SK-MEL-5 (cell line): ENCODE measurements around the gene CDH15. TPM values are rescaled to one million over a fixed set of nuclear protein-coding genes. Genes with fewer than 3 reads are reported as not detected.
"Not testable (repeated sequence)": the region's sequence is repeated elsewhere in the genome, so short reads cannot be mapped to it uniquely, and the experiment has no call there.

Source experiments
- DNase-seq: peaks from one replicate; pipeline ENCODE4 v3.0.0-alpha.2; 2016; ENCODE audit warnings: low read depth, low spot score
- in situ Hi-C: cut with HindIII; loops from 2 replicates; pipeline ENCODE4 v1.10.0; 2016; ENCODE audit warnings: low sequenced_read_pairs, high pct_unique_total_duplicates, low pct_unique_long_range_greater_than_20kb
- total RNA-seq: library from RNA; depleted of rRNA; stranded (reverse); fragments of >200 nt; shearing (Covaris generic); gene quantifications from 2 replicates; pipeline ENCODE4 v1.2.3, GENCODE V29; 2014

The CDH15 gene
- total RNA-seq, 1 experiment from 2014 or later, result not detected

- DNase-seq, result no peak
- in situ Hi-C loops, result no loop called here
These were observed 18.8 kb downstream of the CDH15 start for GRCh38 chr16:89190150-89190958.

- in situ Hi-C loops, result no loop called here
- DNase-seq, result no peak
These were observed 19.7 kb downstream of the CDH15 start for GRCh38 chr16:89191033-89191900.

- in situ Hi-C loops, result no loop called here
- no peak for DNase-seq
These were observed 20.3 kb downstream of the CDH15 start for GRCh38 chr16:89191901-89192185.

GRCh38 chr16:89192186-89192955 lies 20.8 kb downstream of the CDH15 start:
- in situ Hi-C loops, result not testable (repeated sequence)
- peak; percentile 79 for DNase-seq

GRCh38 chr16:89192956-89193575 lies 21.5 kb downstream of the CDH15 start:
- in situ Hi-C loops, result no loop called here
- peak; percentile 48 for DNase-seq

- in situ Hi-C loops, result no loop called here
These were observed 22.2 kb downstream of the CDH15 start for GRCh38 chr16:89193576-89194293.

GRCh38 chr16:89194340-89195311 lies 23.1 kb downstream of the CDH15 start:
- in situ Hi-C loops, result no loop called here
- no peak for DNase-seq

More at GRCh38 chr16:89193576-89194293, 22.2 kb downstream of the CDH15 start:
- no peak for DNase-seq

GRCh38 chr16:89195521-89196171 lies 24.1 kb downstream of the CDH15 start:
- DNase-seq, result no peak

GRCh38 chr16:89197033-89197632 lies 25.6 kb downstream of the CDH15 start:
- no peak for DNase-seq
- in situ Hi-C loops, result no loop called here

More at GRCh38 chr16:89195521-89196171, 24.1 kb downstream of the CDH15 start:
- in situ Hi-C loops, result no loop called here

- in situ Hi-C loops, result no loop called here
- DNase-seq, result no peak
These were observed 26.3 kb downstream of the CDH15 start for GRCh38 chr16:89197633-89198416.

GRCh38 chr16:89198417-89199240 lies 27.1 kb downstream of the CDH15 start:
- no peak for DNase-seq
- in situ Hi-C loops, result no loop called here

GRCh38 chr16:89199241-89200123 lies 27.9 kb downstream of the CDH15 start:
- in situ Hi-C loops, result no loop called here
- DNase-seq, result no peak
